ENCODE results near the gene ADGRD2. TPM values are rescaled to one million over a fixed set of nuclear protein-coding genes. Genes with fewer than 3 reads are reported as not detected.

Gene ADGRD2
- total RNA-seq, 2 donors from 2014 or later: not detected

GRCh38 chr9:124428751-124429529, 21.3 kb upstream of the ADGRD2 start:
- Histone ChIP-seq H3K4me3 (no peak overlapping the region), H3K36me3 (no peaks in the 10 kb centered on the region), H3K9ac (ENCODE audit: low read depth in 2 of 2, low read length in 2 of 2) (no peak overlapping the region), H3K4me1 (no peaks in the 10 kb centered on the region), H3K27me3 (no peaks in the 10 kb centered on the region), H3K9me3 (no peaks in the 10 kb centered on the region), H3K27ac (no peak overlapping the region)
- intact Hi-C loops (cut with DNase I): no loop called here
- no peak for DNase-seq
- TF ChIP-seq CTCF (IDR thresholded peaks at IDR 0.05): no peak

GRCh38 chr9:124429530-124429867, 20.8 kb upstream of the ADGRD2 start:
- no peak for TF ChIP-seq CTCF (IDR thresholded peaks at IDR 0.05)
- no peak overlapping the region for H3K9ac ChIP-seq (ENCODE audit: low read depth in 2 of 2, low read length in 2 of 2)
- DNase-seq: no peak
- H3K27me3 ChIP-seq: no peaks in the 10 kb centered on the region
- intact Hi-C loops (cut with DNase I): no loop called here
- no peak overlapping the region for H3K4me3 ChIP-seq
- H3K36me3 ChIP-seq: no peaks in the 10 kb centered on the region
- no peaks in the 10 kb centered on the region for H3K4me1 ChIP-seq
- no peaks in the 10 kb centered on the region for H3K9me3 ChIP-seq
- H3K27ac ChIP-seq: no peak overlapping the region

- Histone ChIP-seq H3K27ac (no peak overlapping the region), H3K4me3 (no peak overlapping the region), H3K4me1 (no peaks in the 10 kb centered on the region), H3K27me3 (no peaks in the 10 kb centered on the region), H3K9me3 (no peaks in the 10 kb centered on the region), H3K9ac (ENCODE audit: low read depth in 2 of 2, low read length in 2 of 2) (no peak overlapping the region), H3K36me3 (no peaks in the 10 kb centered on the region)
- no peak for TF ChIP-seq CTCF (IDR thresholded peaks at IDR 0.05)
- no peak for DNase-seq
- intact Hi-C loops (cut with DNase I): no loop called here
Observed at GRCh38 chr9:124436320-124436719, 13.9 kb upstream of the ADGRD2 start.

- no peak overlapping the region for H3K4me3 ChIP-seq
- DNase-seq: no peak
- H3K4me1 ChIP-seq: no peaks in the 10 kb centered on the region
- no peak for TF ChIP-seq CTCF (IDR thresholded peaks at IDR 0.05)
- H3K36me3 ChIP-seq: no peaks in the 10 kb centered on the region
- no peak overlapping the region for H3K27ac ChIP-seq
- H3K27me3 ChIP-seq: no peaks in the 10 kb centered on the region
- no peaks in the 10 kb centered on the region for H3K9me3 ChIP-seq
- intact Hi-C loops (cut with DNase I): no loop called here
- H3K9ac ChIP-seq (ENCODE audit: low read depth in 2 of 2, low read length in 2 of 2): no peak overlapping the region
Observed at GRCh38 chr9:124437086-124437485, 13.2 kb upstream of the ADGRD2 start.

- Histone ChIP-seq H3K9me3 (no peaks in the 10 kb centered on the region), H3K4me1 (no peaks in the 10 kb centered on the region), H3K4me3 (no peak overlapping the region), H3K9ac (ENCODE audit: low read depth in 2 of 2, low read length in 2 of 2) (no peak overlapping the region), H3K36me3 (no peaks in the 10 kb centered on the region), H3K27me3 (no peaks in the 10 kb centered on the region), H3K27ac (no peak overlapping the region)
- DNase-seq: no peak
- TF ChIP-seq CTCF (IDR thresholded peaks at IDR 0.05): no peak
- intact Hi-C loops (cut with DNase I): no loop called here
Observed at GRCh38 chr9:124438091-124438490, 12.2 kb upstream of the ADGRD2 start.

All from colonic mucosa (tissue), 4 donors.